22Rv1 (cell line): ENCODE results near the gene AGTPBP1.

Experiments used
- ZFX ChIP-seq: fragments of 450-650 bp; IDR thresholded peaks from 2 replicates; pipeline ENCODE4 v1.6.1; 2017; ENCODE audit warnings: antibody characterized with exemption, borderline replicate concordance
- TF ChIP-seq, protein P1 (sequence below): fragments of 450-650 bp; IDR thresholded peaks from 2 replicates; pipeline ENCODE4 v1.5.1; 2017; ENCODE audit warnings: mild to moderate bottlenecking

DNA sequence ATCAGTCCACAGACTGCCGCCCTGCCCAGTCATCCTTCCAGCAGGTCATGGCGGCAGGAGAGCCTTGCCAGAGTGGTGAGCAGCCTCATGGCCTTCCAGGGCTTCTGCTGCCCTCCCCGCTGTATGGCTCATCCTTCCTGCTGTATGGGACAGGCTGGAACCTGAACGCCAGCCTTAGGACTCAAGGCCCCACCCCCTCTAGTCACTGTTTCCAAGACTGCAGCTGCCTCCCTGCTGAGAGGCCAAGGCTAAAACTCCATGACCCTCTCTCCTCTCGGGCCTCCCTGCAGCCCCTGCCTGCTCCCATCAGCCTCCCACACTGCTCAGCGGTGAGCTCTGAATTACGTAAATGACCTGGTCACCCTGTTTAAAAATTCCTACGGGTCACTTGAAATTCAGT is 227.5 kb downstream of the AGTPBP1 start:
- TF ChIP-seq, protein P1, sequence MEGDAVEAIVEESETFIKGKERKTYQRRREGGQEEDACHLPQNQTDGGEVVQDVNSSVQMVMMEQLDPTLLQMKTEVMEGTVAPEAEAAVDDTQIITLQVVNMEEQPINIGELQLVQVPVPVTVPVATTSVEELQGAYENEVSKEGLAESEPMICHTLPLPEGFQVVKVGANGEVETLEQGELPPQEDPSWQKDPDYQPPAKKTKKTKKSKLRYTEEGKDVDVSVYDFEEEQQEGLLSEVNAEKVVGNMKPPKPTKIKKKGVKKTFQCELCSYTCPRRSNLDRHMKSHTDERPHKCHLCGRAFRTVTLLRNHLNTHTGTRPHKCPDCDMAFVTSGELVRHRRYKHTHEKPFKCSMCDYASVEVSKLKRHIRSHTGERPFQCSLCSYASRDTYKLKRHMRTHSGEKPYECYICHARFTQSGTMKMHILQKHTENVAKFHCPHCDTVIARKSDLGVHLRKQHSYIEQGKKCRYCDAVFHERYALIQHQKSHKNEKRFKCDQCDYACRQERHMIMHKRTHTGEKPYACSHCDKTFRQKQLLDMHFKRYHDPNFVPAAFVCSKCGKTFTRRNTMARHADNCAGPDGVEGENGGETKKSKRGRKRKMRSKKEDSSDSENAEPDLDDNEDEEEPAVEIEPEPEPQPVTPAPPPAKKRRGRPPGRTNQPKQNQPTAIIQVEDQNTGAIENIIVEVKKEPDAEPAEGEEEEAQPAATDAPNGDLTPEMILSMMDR = no peak
- no peak for TF ChIP-seq ZFX
